Hepatocyte (in vitro differentiated cells): ENCODE results near the gene OPN1LW. TPM values are rescaled to one million over a fixed set of nuclear protein-coding genes. Genes with fewer than 3 reads are reported as not detected.

Source experiments
- DNase-seq: peaks from one replicate; pipeline ENCODE4 v3.0.0-alpha.2; 2016; ENCODE audit warnings: low spot score
- H2AFZ ChIP-seq: fragments of 200-600 bp; sonication (generic); 2 replicates; pipeline ENCODE4 v1.6.0; 2016; ENCODE audit warnings: antibody characterized with exemption, mild to moderate bottlenecking
- H3K27ac ChIP-seq: fragments of 200-600 bp; sonication (generic); 2 replicates; pipeline ENCODE4 v1.5.1; 2016; ENCODE audit warnings: mild to moderate bottlenecking
- H3K27me3 ChIP-seq: fragments of 200-600 bp; sonication (generic); 2 replicates; pipeline ENCODE4 v1.6.1; 2016
- H3K36me3 ChIP-seq: fragments of 200-600 bp; sonication (generic); replicated peaks from 2 replicates; pipeline ENCODE4 v1.5.1; 2016; ENCODE audit warnings: low read depth; ENCODE audit not compliant: insufficient read depth
- H3K4me1 ChIP-seq: fragments of 200-600 bp; sonication (generic); 2 replicates; pipeline ENCODE4 v1.5.1; 2016; ENCODE audit warnings: mild to moderate bottlenecking, moderate library complexity; ENCODE audit not compliant: insufficient read depth
- H3K4me2 ChIP-seq: fragments of 200-600 bp; sonication (generic); 2 replicates; pipeline ENCODE4 v1.6.0; 2016
- H3K4me3 ChIP-seq: fragments of 200-600 bp; sonication (generic); 2 replicates; pipeline ENCODE4 v1.5.1; 2016; ENCODE audit warnings: mild to moderate bottlenecking
- H3K79me2 ChIP-seq: fragments of 200-600 bp; sonication (generic); 2 replicates; pipeline ENCODE4 v1.6.0; 2017; ENCODE audit warnings: mild to moderate bottlenecking
- H3K9me2 ChIP-seq: fragments of 200-600 bp; sonication (generic); replicated peaks from 2 replicates; pipeline ENCODE4 v1.6.0; 2017; ENCODE audit warnings: mild to moderate bottlenecking; ENCODE audit not compliant: insufficient read depth
- H3K9me3 ChIP-seq: fragments of 200-600 bp; sonication (generic); 2 replicates; pipeline ENCODE4 v1.5.1; 2016; ENCODE audit warnings: low read depth, mild to moderate bottlenecking
- H4K20me1 ChIP-seq: fragments of 200-600 bp; sonication (generic); 2 replicates; pipeline ENCODE4 v1.6.0; 2016; ENCODE audit warnings: mild to moderate bottlenecking; ENCODE audit not compliant: insufficient read depth, poor library complexity, severe bottlenecking
- EZH2 ChIP-seq: fragments of 200-600 bp; sonication (generic); IDR thresholded peaks from 2 replicates; pipeline ENCODE4 v1.6.1; 2016; ENCODE audit warnings: antibody characterized with exemption, mild to moderate bottlenecking, borderline replicate concordance
- EZH2phosphoT487 ChIP-seq: fragments of 200-600 bp; sonication (generic); IDR thresholded peaks from one replicate; pipeline ENCODE4 v1.6.1; 2018; ENCODE audit warnings: antibody characterized with exemption, mild to moderate bottlenecking, low read depth, moderate library complexity; ENCODE audit not compliant: unreplicated experiment, severe bottlenecking
- WGBS: methylation state at CpG from one replicate; pipeline ENCODE4 v1.1.6; 2016; ENCODE audit warnings: low lambda C conversion rate; ENCODE audit errors: missing lambda C conversion rate; 5-methylcytosine and 5-hydroxymethylcytosine counted together
- polyA plus RNA-seq: library from polyadenylated mRNA; unstranded; fragments of >200 nt; fragmentation: Nextera tagmentation; extraction: Ambion mirVana; gene quantifications from 2 replicates; pipeline ENCODE4 v1.2.1, GENCODE V29; 2016
- total RNA-seq: library from RNA; depleted of rRNA; stranded (reverse); fragments of >200 nt; gene quantifications from 2 replicates; pipeline ENCODE4 v1.2.3, GENCODE V29; 2014
- TF ChIP-seq, protein P1 (sequence below): fragments of 200-600 bp; sonication (generic); IDR thresholded peaks from 2 replicates; pipeline ENCODE4 v1.5.1; 2016; ENCODE audit warnings: antibody characterized with exemption, mild to moderate bottlenecking; ENCODE audit not compliant: poor library complexity

Gene OPN1LW
- total and polyA plus RNA-seq, 2 experiments from 2014 or later, result not detected

DNA sequence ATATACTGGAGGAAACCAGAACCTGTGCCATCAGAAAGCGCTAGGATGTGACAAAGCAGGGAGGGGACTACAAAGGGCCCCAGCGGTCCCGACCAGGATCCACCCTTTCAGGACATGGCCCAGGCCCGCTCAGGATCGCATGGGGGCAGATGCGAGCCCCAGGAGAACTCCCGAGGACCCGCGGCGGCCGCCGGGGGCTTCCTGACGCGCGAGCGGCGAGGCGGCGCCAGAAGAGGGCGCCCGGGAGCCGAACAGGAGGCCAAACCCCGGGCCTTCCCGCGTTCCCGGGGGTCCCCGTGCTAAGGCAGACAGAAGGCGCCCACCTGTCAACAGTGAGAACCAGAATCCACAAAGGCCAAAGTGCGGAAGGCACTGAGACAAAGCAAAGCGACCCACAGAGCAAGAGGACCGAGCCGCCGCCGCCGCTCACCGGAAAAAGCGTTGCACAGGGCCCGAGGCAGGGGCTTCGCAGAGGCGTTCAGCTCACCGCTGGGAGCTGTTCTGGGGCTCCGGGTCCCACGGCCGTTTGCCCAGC is 7.3 kb upstream of the OPN1LW start:
- peak; percentile 82 for DNase-seq
- H3K9me2 ChIP-seq, result no peaks in the 10 kb centered on the region
- no peaks in the 10 kb centered on the region for H3K4me1 ChIP-seq
- peak overlapping the region; percentile 90 for H3K4me2 ChIP-seq
- H3K27ac ChIP-seq, result no peak overlapping the region
- H4K20me1 ChIP-seq, result no peaks in the 10 kb centered on the region
- no peak for TF ChIP-seq EZH2phosphoT487
- TF ChIP-seq, protein P1, sequence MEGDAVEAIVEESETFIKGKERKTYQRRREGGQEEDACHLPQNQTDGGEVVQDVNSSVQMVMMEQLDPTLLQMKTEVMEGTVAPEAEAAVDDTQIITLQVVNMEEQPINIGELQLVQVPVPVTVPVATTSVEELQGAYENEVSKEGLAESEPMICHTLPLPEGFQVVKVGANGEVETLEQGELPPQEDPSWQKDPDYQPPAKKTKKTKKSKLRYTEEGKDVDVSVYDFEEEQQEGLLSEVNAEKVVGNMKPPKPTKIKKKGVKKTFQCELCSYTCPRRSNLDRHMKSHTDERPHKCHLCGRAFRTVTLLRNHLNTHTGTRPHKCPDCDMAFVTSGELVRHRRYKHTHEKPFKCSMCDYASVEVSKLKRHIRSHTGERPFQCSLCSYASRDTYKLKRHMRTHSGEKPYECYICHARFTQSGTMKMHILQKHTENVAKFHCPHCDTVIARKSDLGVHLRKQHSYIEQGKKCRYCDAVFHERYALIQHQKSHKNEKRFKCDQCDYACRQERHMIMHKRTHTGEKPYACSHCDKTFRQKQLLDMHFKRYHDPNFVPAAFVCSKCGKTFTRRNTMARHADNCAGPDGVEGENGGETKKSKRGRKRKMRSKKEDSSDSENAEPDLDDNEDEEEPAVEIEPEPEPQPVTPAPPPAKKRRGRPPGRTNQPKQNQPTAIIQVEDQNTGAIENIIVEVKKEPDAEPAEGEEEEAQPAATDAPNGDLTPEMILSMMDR, result peak; percentile 74
- no peak for TF ChIP-seq EZH2
- no peaks in the 10 kb centered on the region for H3K79me2 ChIP-seq
- H3K27me3 ChIP-seq, result no peaks in the 10 kb centered on the region
- H3K4me3 ChIP-seq, result no peak overlapping the region
- peak overlapping the region; percentile 63 for H2AFZ ChIP-seq
- 33% methylated on average over 40 of the region's 44 CpGs for WGBS
- H3K9me3 ChIP-seq, result no peaks in the 10 kb centered on the region
- no peaks in the 10 kb centered on the region for H3K36me3 ChIP-seq

DNA sequence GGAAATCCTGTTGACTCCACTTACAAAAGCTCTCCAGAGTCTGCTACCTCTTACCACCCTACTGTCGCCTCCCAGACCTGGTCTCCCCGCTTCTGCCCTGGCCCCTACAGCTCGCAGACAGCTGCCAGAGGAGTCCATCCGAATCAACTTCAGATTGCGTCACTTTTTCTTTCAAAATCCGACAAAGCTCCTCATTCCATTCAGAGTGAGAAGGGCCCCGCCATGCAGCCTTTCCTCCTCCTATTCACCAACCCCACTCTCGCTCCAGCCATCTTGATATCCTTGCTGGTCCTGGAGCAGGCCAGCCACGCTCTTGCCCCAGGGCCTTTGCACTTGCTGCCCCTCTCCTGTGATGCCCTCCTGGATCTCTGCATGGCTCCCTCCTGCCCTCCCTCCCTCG is 5.2 kb upstream of the OPN1LW start:
- Histone ChIP-seq H2AFZ (no peak overlapping the region), H3K4me3 (no peak overlapping the region), H3K36me3 (no peaks in the 10 kb centered on the region), H3K9me3 (no peaks in the 10 kb centered on the region), H3K27me3 (no peaks in the 10 kb centered on the region), H3K4me2 (no peak overlapping the region), H3K27ac (no peak overlapping the region), H3K9me2 (no peaks in the 10 kb centered on the region), H3K79me2 (no peaks in the 10 kb centered on the region), H3K4me1 (no peaks in the 10 kb centered on the region), H4K20me1 (no peaks in the 10 kb centered on the region)
- WGBS, result 89% methylated on average over 9 of the region's 10 CpGs
- no peak for DNase-seq
- no peak for TF ChIP-seq EZH2
- no peak for TF ChIP-seq EZH2phosphoT487
- TF ChIP-seq, protein P1, result no peak

DNA sequence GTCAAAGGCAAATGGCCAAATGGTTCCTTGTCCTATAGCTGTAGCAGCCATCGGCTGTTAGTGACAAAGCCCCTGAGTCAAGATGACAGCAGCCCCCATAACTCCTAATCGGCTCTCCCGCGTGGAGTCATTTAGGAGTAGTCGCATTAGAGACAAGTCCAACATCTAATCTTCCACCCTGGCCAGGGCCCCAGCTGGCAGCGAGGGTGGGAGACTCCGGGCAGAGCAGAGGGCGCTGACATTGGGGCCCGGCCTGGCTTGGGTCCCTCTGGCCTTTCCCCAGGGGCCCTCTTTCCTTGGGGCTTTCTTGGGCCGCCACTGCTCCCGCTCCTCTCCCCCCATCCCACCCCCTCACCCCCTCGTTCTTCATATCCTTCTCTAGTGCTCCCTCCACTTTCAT is 3.8 kb upstream of the OPN1LW start:
- Histone ChIP-seq H3K27me3 (no peaks in the 10 kb centered on the region), H3K9me2 (no peaks in the 10 kb centered on the region), H3K79me2 (no peaks in the 10 kb centered on the region), H3K27ac (no peak overlapping the region), H4K20me1 (no peaks in the 10 kb centered on the region), H3K4me1 (no peaks in the 10 kb centered on the region), H3K9me3 (no peaks in the 10 kb centered on the region), H2AFZ (no peak overlapping the region), H3K4me2 (no peak overlapping the region), H3K4me3 (no peak overlapping the region), H3K36me3 (no peaks in the 10 kb centered on the region)
- DNase-seq, result no peak
- TF ChIP-seq, protein P1, result no peak
- TF ChIP-seq EZH2, result no peak
- TF ChIP-seq EZH2phosphoT487, result no peak
- 85% methylated on average over 12 of the region's 12 CpGs for WGBS

DNA sequence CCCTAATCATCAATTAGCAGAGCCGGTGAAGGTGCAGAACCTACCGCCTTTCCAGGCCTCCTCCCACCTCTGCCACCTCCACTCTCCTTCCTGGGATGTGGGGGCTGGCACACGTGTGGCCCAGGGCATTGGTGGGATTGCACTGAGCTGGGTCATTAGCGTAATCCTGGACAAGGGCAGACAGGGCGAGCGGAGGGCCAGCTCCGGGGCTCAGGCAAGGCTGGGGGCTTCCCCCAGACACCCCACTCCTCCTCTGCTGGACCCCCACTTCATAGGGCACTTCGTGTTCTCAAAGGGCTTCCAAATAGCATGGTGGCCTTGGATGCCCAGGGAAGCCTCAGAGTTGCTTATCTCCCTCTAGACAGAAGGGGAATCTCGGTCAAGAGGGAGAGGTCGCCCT is 3.3 kb upstream of the OPN1LW start:
- Histone ChIP-seq H3K27me3 (no peaks in the 10 kb centered on the region), H2AFZ (no peak overlapping the region), H3K9me2 (no peaks in the 10 kb centered on the region), H3K4me3 (no peak overlapping the region), H3K27ac (no peak overlapping the region), H3K4me1 (no peaks in the 10 kb centered on the region), H3K36me3 (no peaks in the 10 kb centered on the region), H3K9me3 (no peaks in the 10 kb centered on the region), H3K4me2 (no peak overlapping the region), H4K20me1 (no peaks in the 10 kb centered on the region), H3K79me2 (no peaks in the 10 kb centered on the region)
- DNase-seq, result no peak
- TF ChIP-seq EZH2, result no peak
- WGBS, result 77% methylated on average over 10 of the region's 10 CpGs
